Mammary epithelial cell (primary cell): ENCODE measurements around the gene DENND2D.

Experiments
- EZH2 ChIP-seq: IDR thresholded peaks from 2 replicates; pipeline ENCODE4 v1.6.1; 2012; ENCODE audit warnings: low read length, inconsistent platforms, borderline replicate concordance
- TF ChIP-seq, protein P1 (sequence below), 2 donors: IDR thresholded peaks in 1 of 2; conservative IDR thresholded peaks in 1 of 2; 2 replicates each; pipeline ENCODE4 v1.5.1; 2011 to 2012; ENCODE audit warnings: inconsistent platforms in 2 of 2, low read length in 2 of 2, mild to moderate bottlenecking in 2 of 2, control low read depth in 1 of 2, low read depth in 1 of 2; ENCODE audit not compliant: insufficient read depth in 1 of 2; ENCODE audit errors: extremely low read depth in 1 of 2

GRCh38 chr1:111221276-111221632 is 20.8 kb upstream of the DENND2D start:
- no peak for TF ChIP-seq EZH2
- TF ChIP-seq, protein P1, sequence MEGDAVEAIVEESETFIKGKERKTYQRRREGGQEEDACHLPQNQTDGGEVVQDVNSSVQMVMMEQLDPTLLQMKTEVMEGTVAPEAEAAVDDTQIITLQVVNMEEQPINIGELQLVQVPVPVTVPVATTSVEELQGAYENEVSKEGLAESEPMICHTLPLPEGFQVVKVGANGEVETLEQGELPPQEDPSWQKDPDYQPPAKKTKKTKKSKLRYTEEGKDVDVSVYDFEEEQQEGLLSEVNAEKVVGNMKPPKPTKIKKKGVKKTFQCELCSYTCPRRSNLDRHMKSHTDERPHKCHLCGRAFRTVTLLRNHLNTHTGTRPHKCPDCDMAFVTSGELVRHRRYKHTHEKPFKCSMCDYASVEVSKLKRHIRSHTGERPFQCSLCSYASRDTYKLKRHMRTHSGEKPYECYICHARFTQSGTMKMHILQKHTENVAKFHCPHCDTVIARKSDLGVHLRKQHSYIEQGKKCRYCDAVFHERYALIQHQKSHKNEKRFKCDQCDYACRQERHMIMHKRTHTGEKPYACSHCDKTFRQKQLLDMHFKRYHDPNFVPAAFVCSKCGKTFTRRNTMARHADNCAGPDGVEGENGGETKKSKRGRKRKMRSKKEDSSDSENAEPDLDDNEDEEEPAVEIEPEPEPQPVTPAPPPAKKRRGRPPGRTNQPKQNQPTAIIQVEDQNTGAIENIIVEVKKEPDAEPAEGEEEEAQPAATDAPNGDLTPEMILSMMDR (conservative IDR thresholded peaks at IDR 0.05 in 1 of 2, IDR thresholded peaks at IDR 0.05 in 1 of 2; ENCODE audit: extremely low read depth in 1 of 2, insufficient read depth in 1 of 2, low read depth in 1 of 2, low read length in 2 of 2) = no peak
